ENCODE data around the gene LSM3.

The LSM3 gene

DNA sequence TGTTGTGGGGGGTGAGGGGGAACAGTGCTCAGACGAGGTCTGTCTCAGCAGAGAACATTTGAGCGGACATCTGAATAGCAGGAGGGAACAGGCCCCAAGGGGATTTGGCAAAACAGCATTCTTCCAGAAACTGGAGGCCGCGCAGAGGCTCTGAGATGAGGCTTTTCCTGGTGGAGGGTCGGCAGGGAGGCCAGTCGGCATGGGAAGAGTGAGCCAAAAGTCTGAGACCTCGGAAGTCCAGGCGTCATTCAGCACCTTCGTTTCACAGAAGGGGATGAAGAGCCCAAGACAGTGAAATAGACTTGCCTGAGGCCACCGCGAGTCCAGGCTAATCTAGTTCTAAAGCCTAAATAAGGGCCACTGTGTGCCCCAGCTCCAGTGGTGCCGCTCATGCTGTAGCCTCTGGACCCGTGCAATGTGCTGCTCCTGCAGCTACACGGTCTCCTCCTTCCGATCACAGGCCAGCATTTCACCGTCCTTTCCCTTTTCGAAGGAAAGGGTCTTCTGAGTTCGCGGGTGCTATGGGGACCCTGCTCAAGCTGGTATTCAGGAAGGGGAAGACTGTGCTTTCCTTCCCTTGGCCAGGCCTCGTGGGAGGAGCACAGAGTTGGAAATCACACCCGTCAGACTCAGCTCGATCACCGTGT lies 24.4 kb downstream of the LSM3 start:
- no CpG with 5 or more reads among the region's 23 CpGs for WGBS, 2 donors (ENCODE audit: extremely low coverage in 2 of 2, insufficient read length in 2 of 2, insufficient replicate concordance in 1 of 2)
- no peaks in the 10 kb centered on the region for H3K27me3 ChIP-seq (ENCODE audit: control insufficient read depth in 3 of 3, insufficient read depth in 3 of 3, low read depth in 1 of 3, low read length in 3 of 3)
- H3K4ac ChIP-seq (ENCODE audit: low read length): no peak overlapping the region
- H2BK5ac ChIP-seq (ENCODE audit: low read length): no peak overlapping the region
- no peak overlapping the region for H3K23ac ChIP-seq (ENCODE audit: low read depth, low read length, poor library complexity)
- H3K4me2 ChIP-seq (ENCODE audit: insufficient read depth, low read length, poor library complexity, severe bottlenecking): no peak overlapping the region
- no peaks in the 10 kb centered on the region for H3K9me3 ChIP-seq (replicated peaks in 1 of 2; ENCODE audit: control insufficient read depth in 2 of 2, insufficient read depth in 1 of 2, low read depth in 1 of 2, low read length in 2 of 2)
- H2AFZ ChIP-seq (ENCODE audit: low read length): no peak overlapping the region
- H2BK15ac ChIP-seq (ENCODE audit: low read length): no peak overlapping the region
- peaks cover 0 to 2% of the 10 kb centered on the region in 2 donors for H3K4me1 ChIP-seq (ENCODE audit: control insufficient read depth in 2 of 2, insufficient read depth in 1 of 2, low read depth in 1 of 2, low read length in 2 of 2)
- H3K79me1 ChIP-seq (ENCODE audit: low read depth, low read length): no peaks in the 10 kb centered on the region
- peaks cover 4 to 17% of the 10 kb centered on the region in 2 donors for H3K36me3 ChIP-seq (replicated peaks in 1 of 2; ENCODE audit: control insufficient read depth in 2 of 2, insufficient read depth in 2 of 2, low read length in 2 of 2)
- H3K27ac ChIP-seq (replicated peaks; ENCODE audit: low read length): no peak overlapping the region
- no peak overlapping the region for H4K91ac ChIP-seq (ENCODE audit: low read depth, low read length, poor library complexity)
- no peak overlapping the region for H3K4me3 ChIP-seq (ENCODE audit: low read length in 2 of 2)
- no peak overlapping the region for H2BK12ac ChIP-seq (ENCODE audit: low read length)
- H3K18ac ChIP-seq (ENCODE audit: low read length): no peak overlapping the region
- no peak overlapping the region for H3K9ac ChIP-seq (ENCODE audit: low read depth, low read length, poor library complexity)
- no peak overlapping the region for H3K14ac ChIP-seq (ENCODE audit: low read length)
- H4K8ac ChIP-seq (ENCODE audit: low read depth, low read length): no peak overlapping the region
- H2BK120ac ChIP-seq (ENCODE audit: low read depth, low read length): no peak overlapping the region
- H2AK5ac ChIP-seq (ENCODE audit: low read depth, low read length): no peak overlapping the region
- DNase-seq (ENCODE audit: low spot score): no peak

DNA sequence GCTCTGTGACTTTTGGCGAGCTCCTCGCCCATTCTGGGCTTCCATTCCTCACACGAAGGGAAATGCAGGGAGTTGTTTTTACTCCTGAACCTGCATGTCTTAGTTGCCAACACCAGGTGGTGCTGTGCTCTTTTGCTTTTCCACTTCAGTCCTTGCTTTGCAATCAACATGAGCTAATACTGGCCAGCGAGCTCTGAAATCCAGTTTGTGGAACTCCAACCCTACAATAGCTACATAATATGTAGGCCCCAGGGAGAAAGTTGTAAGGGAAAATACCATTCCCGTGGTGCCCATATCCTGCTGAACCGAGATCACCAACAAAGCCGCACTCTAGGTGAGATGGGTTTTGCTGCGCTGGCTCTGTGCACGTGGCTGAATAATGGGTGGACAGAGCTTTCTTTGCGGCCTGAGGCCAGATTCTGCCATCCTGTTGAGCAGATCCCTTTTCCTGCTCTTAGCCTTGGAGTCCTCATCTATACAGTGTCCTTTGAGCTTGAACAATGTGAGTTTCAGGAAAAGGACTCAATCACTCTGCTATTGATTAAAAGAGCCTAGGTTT lies 25.0 kb downstream of the LSM3 start:
- Histone ChIP-seq H4K8ac (ENCODE audit: low read depth, low read length) (no peak overlapping the region), H3K4me3 (ENCODE audit: low read length in 2 of 2) (no peak overlapping the region), H2BK12ac (ENCODE audit: low read length) (no peak overlapping the region), H4K91ac (ENCODE audit: low read depth, low read length, poor library complexity) (no peak overlapping the region), H3K27ac (replicated peaks; ENCODE audit: low read length) (no peak overlapping the region), H3K9me3 (replicated peaks in 1 of 2; ENCODE audit: control insufficient read depth in 2 of 2, insufficient read depth in 1 of 2, low read depth in 1 of 2, low read length in 2 of 2) (no peaks in the 10 kb centered on the region), H2BK5ac (ENCODE audit: low read length) (no peak overlapping the region), H2BK120ac (ENCODE audit: low read depth, low read length) (no peak overlapping the region), H3K4me1 (ENCODE audit: control insufficient read depth in 2 of 2, insufficient read depth in 1 of 2, low read depth in 1 of 2, low read length in 2 of 2) (peaks cover 0 to 2% of the 10 kb centered on the region in 2 donors), H3K4ac (ENCODE audit: low read length) (no peak overlapping the region), H2AK5ac (ENCODE audit: low read depth, low read length) (no peak overlapping the region), H3K27me3 (ENCODE audit: control insufficient read depth in 3 of 3, insufficient read depth in 3 of 3, low read depth in 1 of 3, low read length in 3 of 3) (no peaks in the 10 kb centered on the region), H3K9ac (ENCODE audit: low read depth, low read length, poor library complexity) (no peak overlapping the region), H3K36me3 (replicated peaks in 1 of 2; ENCODE audit: control insufficient read depth in 2 of 2, insufficient read depth in 2 of 2, low read length in 2 of 2) (peaks cover 4 to 12% of the 10 kb centered on the region in 2 donors), H3K79me1 (ENCODE audit: low read depth, low read length) (no peaks in the 10 kb centered on the region), H3K18ac (ENCODE audit: low read length) (no peak overlapping the region), H3K14ac (ENCODE audit: low read length) (no peak overlapping the region), H2AFZ (ENCODE audit: low read length) (peak overlapping the region; percentile 31), H3K23ac (ENCODE audit: low read depth, low read length, poor library complexity) (no peak overlapping the region), H2BK15ac (ENCODE audit: low read length) (no peak overlapping the region), H3K4me2 (ENCODE audit: insufficient read depth, low read length, poor library complexity, severe bottlenecking) (no peak overlapping the region)
- no CpG with 5 or more reads among the region's 10 CpGs for WGBS, 2 donors (ENCODE audit: extremely low coverage in 2 of 2, insufficient read length in 2 of 2, insufficient replicate concordance in 1 of 2)
- peak; percentile 54 for DNase-seq (ENCODE audit: low spot score)

DNA sequence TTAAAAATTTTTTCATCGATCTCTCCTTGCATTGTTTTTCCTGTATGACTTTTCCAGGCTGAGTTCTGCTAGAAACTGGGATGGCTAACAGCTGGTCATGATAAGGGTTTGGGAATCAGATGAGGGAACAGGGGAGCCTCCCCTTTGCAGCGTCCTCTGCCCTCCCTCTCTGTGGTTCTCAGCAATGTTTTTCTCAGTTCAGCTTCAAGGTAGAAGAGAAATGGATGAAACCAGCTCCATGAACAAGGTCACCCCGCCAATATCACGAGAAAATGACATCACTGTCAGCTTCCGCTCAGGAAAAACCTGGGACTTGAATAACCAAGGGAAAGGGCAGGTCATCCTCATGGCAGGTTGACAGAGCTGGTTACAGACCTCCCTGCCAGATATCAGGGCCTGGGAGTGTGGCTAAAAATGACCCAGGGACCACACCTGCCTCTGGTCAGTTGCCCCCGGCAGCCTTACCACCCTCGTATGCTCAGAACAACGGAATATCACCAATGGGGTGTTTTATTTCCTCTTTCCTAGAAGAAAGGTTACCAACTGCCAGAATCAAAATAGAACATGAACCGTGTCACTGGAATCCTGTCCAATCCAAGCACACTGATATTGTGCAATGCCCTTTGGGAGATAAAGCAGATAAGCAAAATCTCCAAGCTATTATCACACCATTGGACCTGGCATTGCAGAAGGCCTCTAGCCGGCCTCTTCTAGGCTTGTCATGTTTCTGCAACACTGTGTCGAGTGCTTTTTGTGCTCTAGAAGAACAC lies 26.1 kb downstream of the LSM3 start:
- peaks cover under 1 to 2% of the 10 kb centered on the region in 2 donors for H3K4me1 ChIP-seq (ENCODE audit: control insufficient read depth in 2 of 2, insufficient read depth in 1 of 2, low read depth in 1 of 2, low read length in 2 of 2)
- H3K4ac ChIP-seq (ENCODE audit: low read length): no peak overlapping the region
- no peak overlapping the region for H3K14ac ChIP-seq (ENCODE audit: low read length)
- no peaks in the 10 kb centered on the region for H3K9me3 ChIP-seq (replicated peaks in 1 of 2; ENCODE audit: control insufficient read depth in 2 of 2, insufficient read depth in 1 of 2, low read depth in 1 of 2, low read length in 2 of 2)
- H3K36me3 ChIP-seq (replicated peaks in 1 of 2; ENCODE audit: control insufficient read depth in 2 of 2, insufficient read depth in 2 of 2, low read length in 2 of 2): peaks cover under 1 to 3% of the 10 kb centered on the region in 2 donors
- no peak overlapping the region for H2BK120ac ChIP-seq (ENCODE audit: low read depth, low read length)
- no peak overlapping the region for H4K8ac ChIP-seq (ENCODE audit: low read depth, low read length)
- no peak overlapping the region for H3K4me3 ChIP-seq (ENCODE audit: low read length in 2 of 2)
- no peak overlapping the region for H4K91ac ChIP-seq (ENCODE audit: low read depth, low read length, poor library complexity)
- no peak overlapping the region for H3K18ac ChIP-seq (ENCODE audit: low read length)
- no peak for DNase-seq (ENCODE audit: low spot score)
- H3K9ac ChIP-seq (ENCODE audit: low read depth, low read length, poor library complexity): no peak overlapping the region
- no peak overlapping the region for H3K4me2 ChIP-seq (ENCODE audit: insufficient read depth, low read length, poor library complexity, severe bottlenecking)
- no peak overlapping the region for H2BK15ac ChIP-seq (ENCODE audit: low read length)
- no peaks in the 10 kb centered on the region for H3K79me1 ChIP-seq (ENCODE audit: low read depth, low read length)
- no CpG with 5 or more reads among the region's 11 CpGs for WGBS, 2 donors (ENCODE audit: extremely low coverage in 2 of 2, insufficient read length in 2 of 2, insufficient replicate concordance in 1 of 2)
- H2BK5ac ChIP-seq (ENCODE audit: low read length): no peak overlapping the region
- no peak overlapping the region for H2AFZ ChIP-seq (ENCODE audit: low read length)
- H3K27ac ChIP-seq (replicated peaks; ENCODE audit: low read length): no peak overlapping the region
- no peak overlapping the region for H2BK12ac ChIP-seq (ENCODE audit: low read length)
- H3K27me3 ChIP-seq (ENCODE audit: control insufficient read depth in 3 of 3, insufficient read depth in 3 of 3, low read depth in 1 of 3, low read length in 3 of 3): no peaks in the 10 kb centered on the region
- no peak overlapping the region for H2AK5ac ChIP-seq (ENCODE audit: low read depth, low read length)
- no peak overlapping the region for H3K23ac ChIP-seq (ENCODE audit: low read depth, low read length, poor library complexity)

DNA sequence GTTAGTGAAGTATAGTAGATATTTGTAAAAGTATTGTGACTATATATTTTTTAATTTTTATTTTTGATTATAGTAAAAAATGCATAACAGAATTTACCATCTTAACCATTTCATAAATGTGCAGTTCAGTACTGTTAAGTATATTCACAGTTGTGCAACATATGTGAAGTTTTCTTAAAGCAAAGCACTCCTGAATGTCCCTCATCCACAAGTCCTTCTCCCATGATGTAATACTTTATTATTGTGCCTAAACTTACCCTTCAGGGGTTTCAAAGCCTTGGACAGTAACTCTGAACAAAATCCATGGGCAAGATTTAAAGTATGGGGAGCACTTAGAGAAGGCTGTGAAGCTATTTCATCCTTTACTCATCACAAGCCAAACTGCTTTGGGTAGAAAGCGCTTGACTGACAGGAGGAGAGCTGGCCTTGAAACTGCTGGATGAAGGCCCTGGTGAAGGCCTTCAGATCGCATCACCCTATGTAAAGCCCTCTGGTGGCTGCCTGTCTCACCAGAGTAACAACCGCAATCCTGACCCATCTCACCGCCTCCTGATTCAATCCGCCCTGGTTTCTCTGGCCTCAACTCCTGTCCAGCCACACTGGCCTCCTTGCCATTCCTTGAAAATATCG lies 28.0 kb downstream of the LSM3 start:
- Histone ChIP-seq H3K4ac (ENCODE audit: low read length) (no peak overlapping the region), H3K18ac (ENCODE audit: low read length) (no peak overlapping the region), H3K79me1 (ENCODE audit: low read depth, low read length) (no peaks in the 10 kb centered on the region), H3K36me3 (replicated peaks in 1 of 2; ENCODE audit: control insufficient read depth in 2 of 2, insufficient read depth in 2 of 2, low read length in 2 of 2) (no peaks in the 10 kb centered on the region), H3K27ac (replicated peaks; ENCODE audit: low read length) (no peak overlapping the region), H2AK5ac (ENCODE audit: low read depth, low read length) (no peak overlapping the region), H2BK5ac (ENCODE audit: low read length) (no peak overlapping the region), H3K14ac (ENCODE audit: low read length) (no peak overlapping the region), H3K27me3 (ENCODE audit: control insufficient read depth in 3 of 3, insufficient read depth in 3 of 3, low read depth in 1 of 3, low read length in 3 of 3) (no peaks in the 10 kb centered on the region), H3K9ac (ENCODE audit: low read depth, low read length, poor library complexity) (no peak overlapping the region), H3K4me3 (ENCODE audit: low read length in 2 of 2) (no peak overlapping the region), H2BK120ac (ENCODE audit: low read depth, low read length) (no peak overlapping the region), H2BK12ac (ENCODE audit: low read length) (no peak overlapping the region), H4K8ac (ENCODE audit: low read depth, low read length) (no peak overlapping the region), H3K4me2 (ENCODE audit: insufficient read depth, low read length, poor library complexity, severe bottlenecking) (no peak overlapping the region), H2BK15ac (ENCODE audit: low read length) (no peak overlapping the region), H3K9me3 (replicated peaks in 1 of 2; ENCODE audit: control insufficient read depth in 2 of 2, insufficient read depth in 1 of 2, low read depth in 1 of 2, low read length in 2 of 2) (no peaks in the 10 kb centered on the region), H3K23ac (ENCODE audit: low read depth, low read length, poor library complexity) (no peak overlapping the region), H2AFZ (ENCODE audit: low read length) (no peak overlapping the region), H3K4me1 (ENCODE audit: control insufficient read depth in 2 of 2, insufficient read depth in 1 of 2, low read depth in 1 of 2, low read length in 2 of 2) (peaks cover 11 to 12% of the 10 kb centered on the region in 2 donors), H4K91ac (ENCODE audit: low read depth, low read length, poor library complexity) (no peak overlapping the region)
- no peak for DNase-seq (ENCODE audit: low spot score)
- WGBS, 2 donors (ENCODE audit: extremely low coverage in 2 of 2, insufficient read length in 2 of 2, insufficient replicate concordance in 1 of 2): no CpG with 5 or more reads among the region's 6 CpGs
